Measurements from ENCODE around the gene SUMO3. TPM values are rescaled to one million over a fixed set of nuclear protein-coding genes. Genes with fewer than 3 reads are reported as not detected.

The SUMO3 gene
- total and polyA plus RNA-seq, 10 of the 15 experiments (the other 5 are each of a cell fraction or from before 2014, with no cell fraction given), result 14.3 to 164 (median 89.9) TPM

DNA sequence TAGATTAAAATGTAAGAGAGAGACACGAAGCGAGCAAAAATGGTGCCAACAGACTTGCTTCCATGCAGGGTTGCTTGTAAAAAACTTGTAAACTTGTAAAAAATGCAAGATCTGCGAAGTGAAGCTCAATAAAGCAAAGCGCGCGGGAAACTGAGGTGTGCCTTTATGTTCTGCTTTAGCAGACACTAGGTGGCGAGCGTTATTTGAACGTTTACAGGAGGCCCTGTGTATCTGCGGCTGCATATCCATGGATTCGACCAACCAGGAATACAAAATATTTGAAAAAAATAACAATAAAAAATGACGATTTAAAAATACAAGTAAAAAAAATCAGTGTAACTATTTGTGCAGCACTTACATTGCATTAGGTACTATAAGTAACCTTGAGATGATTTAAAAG lies 17.8 kb downstream of the SUMO3 start:
- no TSS peak for BruUV-seq (replicated peaks)
- RAD21 ChIA-PET (ENCODE audit: unreplicated experiment), result interaction anchor here (0.8 to 4.0 kb wide), 10 partner anchors 15 to 329 kb away, joined by 3 to 35 read pairs (median 7); partner anchors contain the start of gene PTTG1IP
- Histone ChIP-seq H3K4me2 (ENCODE audit: control insufficient read depth, insufficient read depth) (peak overlapping the region; percentile 72), H3K9me3 (replicated peaks; ENCODE audit: control insufficient read depth, insufficient read depth, low read length) (no peaks in the 10 kb centered on the region), H3K9ac (ENCODE audit: control insufficient read depth, insufficient read depth, low read length) (no peak overlapping the region; the same call in 1 of the 2 replicates), H3K4me1 (ENCODE audit: control insufficient read depth, insufficient read depth, low read length) (peaks cover 12% of the 10 kb centered on the region), H3K27ac (ENCODE audit: control insufficient read depth, insufficient read depth) (no peak overlapping the region), H3K4me3 (peak overlapping the region; percentile 72), H3K36me3 (ENCODE audit: control insufficient read depth in 2 of 2, insufficient read depth in 2 of 2, low read length in 1 of 2) (peaks cover 0 to 14% of the 10 kb centered on the region in 2 experiments), H4K20me1 (ENCODE audit: control insufficient read depth, insufficient read depth) (no peaks in the 10 kb centered on the region), H3K79me2 (ENCODE audit: control insufficient read depth, insufficient read depth, low read length) (peaks cover 63% of the 10 kb centered on the region), H2AFZ (ENCODE audit: control insufficient read depth, low read depth, low read length) (no peak overlapping the region), H3K27me3 (replicated peaks in 1 of 2; ENCODE audit: control insufficient read depth in 2 of 2, insufficient read depth in 2 of 2, low read length in 1 of 2) (no peaks in the 10 kb centered on the region)
- in situ Hi-C loops (cut with MboI), result no loop called here
- SMC1A ChIA-PET (ENCODE audit: uncharacterized antibody, unreplicated experiment), result interaction anchor here (1.1 to 4.8 kb wide), 8 partner anchors 11 to 331 kb away, joined by 3 to 33 read pairs (median 8); partner anchors contain the start of gene PTTG1IP
- CTCF ChIA-PET, result interaction anchor here (0.8 to 5.0 kb wide), 19 partner anchors 8 to 338 kb away, joined by 3 to 67 read pairs (median 5); partner anchors contain the start of gene PTTG1IP
- no peak for DNase-seq (ENCODE audit: low read depth, low spot score)
- intact Hi-C loops (cut with micrococcal nuclease; ENCODE audit: unreplicated experiment), result loop anchor here (5.0 to 10.0 kb wide), 3 partner anchors 72 to 335 kb away; partner anchors contain the start of gene PTTG1IP
- TF ChIP-seq IRF4 (IDR thresholded peaks at IDR 0.05; ENCODE audit: low read depth, low read length), result no peak
- no peak for TF ChIP-seq SIX5 (IDR thresholded peaks at IDR 0.05; ENCODE audit: low read depth, low read length, severe bottlenecking)
- TF ChIP-seq, protein P1, sequence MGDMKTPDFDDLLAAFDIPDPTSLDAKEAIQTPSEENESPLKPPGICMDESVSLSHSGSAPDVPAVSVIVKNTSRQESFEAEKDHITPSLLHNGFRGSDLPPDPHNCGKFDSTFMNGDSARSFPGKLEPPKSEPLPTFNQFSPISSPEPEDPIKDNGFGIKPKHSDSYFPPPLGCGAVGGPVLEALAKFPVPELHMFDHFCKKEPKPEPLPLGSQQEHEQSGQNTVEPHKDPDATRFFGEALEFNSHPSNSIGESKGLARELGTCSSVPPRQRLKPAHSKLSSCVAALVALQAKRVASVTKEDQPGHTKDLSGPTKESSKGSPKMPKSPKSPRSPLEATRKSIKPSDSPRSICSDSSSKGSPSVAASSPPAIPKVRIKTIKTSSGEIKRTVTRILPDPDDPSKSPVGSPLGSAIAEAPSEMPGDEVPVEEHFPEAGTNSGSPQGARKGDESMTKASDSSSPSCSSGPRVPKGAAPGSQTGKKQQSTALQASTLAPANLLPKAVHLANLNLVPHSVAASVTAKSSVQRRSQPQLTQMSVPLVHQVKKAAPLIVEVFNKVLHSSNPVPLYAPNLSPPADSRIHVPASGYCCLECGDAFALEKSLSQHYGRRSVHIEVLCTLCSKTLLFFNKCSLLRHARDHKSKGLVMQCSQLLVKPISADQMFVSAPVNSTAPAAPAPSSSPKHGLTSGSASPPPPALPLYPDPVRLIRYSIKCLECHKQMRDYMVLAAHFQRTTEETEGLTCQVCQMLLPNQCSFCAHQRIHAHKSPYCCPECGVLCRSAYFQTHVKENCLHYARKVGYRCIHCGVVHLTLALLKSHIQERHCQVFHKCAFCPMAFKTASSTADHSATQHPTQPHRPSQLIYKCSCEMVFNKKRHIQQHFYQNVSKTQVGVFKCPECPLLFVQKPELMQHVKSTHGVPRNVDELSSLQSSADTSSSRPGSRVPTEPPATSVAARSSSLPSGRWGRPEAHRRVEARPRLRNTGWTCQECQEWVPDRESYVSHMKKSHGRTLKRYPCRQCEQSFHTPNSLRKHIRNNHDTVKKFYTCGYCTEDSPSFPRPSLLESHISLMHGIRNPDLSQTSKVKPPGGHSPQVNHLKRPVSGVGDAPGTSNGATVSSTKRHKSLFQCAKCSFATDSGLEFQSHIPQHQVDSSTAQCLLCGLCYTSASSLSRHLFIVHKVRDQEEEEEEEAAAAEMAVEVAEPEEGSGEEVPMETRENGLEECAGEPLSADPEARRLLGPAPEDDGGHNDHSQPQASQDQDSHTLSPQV (IDR thresholded peaks at IDR 0.05), result no peak
- TF ChIP-seq, protein P2, sequence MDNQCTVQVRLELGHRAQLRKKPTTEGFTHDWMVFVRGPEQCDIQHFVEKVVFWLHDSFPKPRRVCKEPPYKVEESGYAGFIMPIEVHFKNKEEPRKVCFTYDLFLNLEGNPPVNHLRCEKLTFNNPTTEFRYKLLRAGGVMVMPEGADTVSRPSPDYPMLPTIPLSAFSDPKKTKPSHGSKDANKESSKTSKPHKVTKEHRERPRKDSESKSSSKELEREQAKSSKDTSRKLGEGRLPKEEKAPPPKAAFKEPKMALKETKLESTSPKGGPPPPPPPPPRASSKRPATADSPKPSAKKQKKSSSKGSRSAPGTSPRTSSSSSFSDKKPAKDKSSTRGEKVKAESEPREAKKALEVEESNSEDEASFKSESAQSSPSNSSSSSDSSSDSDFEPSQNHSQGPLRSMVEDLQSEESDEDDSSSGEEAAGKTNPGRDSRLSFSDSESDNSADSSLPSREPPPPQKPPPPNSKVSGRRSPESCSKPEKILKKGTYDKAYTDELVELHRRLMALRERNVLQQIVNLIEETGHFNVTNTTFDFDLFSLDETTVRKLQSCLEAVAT (IDR thresholded peaks at IDR 0.05), result peak; percentile 61
- no peak for TF ChIP-seq SREBF2 (IDR thresholded peaks at IDR 0.05; ENCODE audit: low read length)
- TF ChIP-seq FOXM1 (IDR thresholded peaks at IDR 0.05; ENCODE audit: low read depth, low read length), result no peak
- TF ChIP-seq SRF (IDR thresholded peaks at IDR 0.05; ENCODE audit: low read depth in 2 of 2, low read length in 2 of 2), result no peak
- TF ChIP-seq FOXK2 (IDR thresholded peaks at IDR 0.05), result no peak
- TF ChIP-seq CREB1 (IDR thresholded peaks at IDR 0.05; ENCODE audit: low read depth), result no peak
- TF ChIP-seq EGR1 (IDR thresholded peaks at IDR 0.05; ENCODE audit: borderline replicate concordance in 1 of 2, low read depth in 2 of 2, low read length in 2 of 2), result no peak
- TF ChIP-seq, protein P3, sequence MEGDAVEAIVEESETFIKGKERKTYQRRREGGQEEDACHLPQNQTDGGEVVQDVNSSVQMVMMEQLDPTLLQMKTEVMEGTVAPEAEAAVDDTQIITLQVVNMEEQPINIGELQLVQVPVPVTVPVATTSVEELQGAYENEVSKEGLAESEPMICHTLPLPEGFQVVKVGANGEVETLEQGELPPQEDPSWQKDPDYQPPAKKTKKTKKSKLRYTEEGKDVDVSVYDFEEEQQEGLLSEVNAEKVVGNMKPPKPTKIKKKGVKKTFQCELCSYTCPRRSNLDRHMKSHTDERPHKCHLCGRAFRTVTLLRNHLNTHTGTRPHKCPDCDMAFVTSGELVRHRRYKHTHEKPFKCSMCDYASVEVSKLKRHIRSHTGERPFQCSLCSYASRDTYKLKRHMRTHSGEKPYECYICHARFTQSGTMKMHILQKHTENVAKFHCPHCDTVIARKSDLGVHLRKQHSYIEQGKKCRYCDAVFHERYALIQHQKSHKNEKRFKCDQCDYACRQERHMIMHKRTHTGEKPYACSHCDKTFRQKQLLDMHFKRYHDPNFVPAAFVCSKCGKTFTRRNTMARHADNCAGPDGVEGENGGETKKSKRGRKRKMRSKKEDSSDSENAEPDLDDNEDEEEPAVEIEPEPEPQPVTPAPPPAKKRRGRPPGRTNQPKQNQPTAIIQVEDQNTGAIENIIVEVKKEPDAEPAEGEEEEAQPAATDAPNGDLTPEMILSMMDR (IDR thresholded peaks at IDR 0.05 in 2 of 3, conservative IDR thresholded peaks at IDR 0.05 in 1 of 3; ENCODE audit: control insufficient read depth in 2 of 3, extremely low read depth in 1 of 3, insufficient read depth in 1 of 3, low read depth in 3 of 3, low read length in 3 of 3), result peak; percentile 18 to 40 (median 37); a peak in 3 of 6 replicates
- TF ChIP-seq RUNX3 (IDR thresholded peaks at IDR 0.05; ENCODE audit: low read length), result no peak
- POLR2A ChIA-PET, result interaction anchor here (0.6 to 2.8 kb wide), 3 partner anchors 75 to 127 kb away, joined by 5 to 15 read pairs (median 6); partner anchors contain the start of gene PTTG1IP
- no peak for ATAC-seq
- no peak for FAIRE-seq
- 62% methylated on average over 12 of the region's 12 CpGs for WGBS (ENCODE audit: insufficient coverage, insufficient replicate concordance, low lambda C conversion rate, missing lambda C conversion rate)
